HEK293 (cell line): ENCODE measurements around the gene C7orf33.

Source experiments
- CTCF ChIA-PET: fragments of 350-600 bp; formaldehyde crosslinking; extraction: SDS; loops from one replicate; lab custom pipeline; 2021; ENCODE audit warnings: antibody characterized with exemption; lab: Yijun Ruan, JAX
- POLR2A ChIA-PET: fragments of 300-600 bp; formaldehyde crosslinking; extraction: SDS; loops from one replicate; lab custom pipeline; 2020; ENCODE audit warnings: antibody characterized with exemption, inconsistent platforms; lab: Yijun Ruan, JAX
- H3K27ac ChIP-seq: fragments of 200-500 bp; sonication (Bioruptor generic); 2 replicates; pipeline ENCODE4 v1.5.1; 2014; ENCODE audit warnings: low read depth, low read length, control low read depth, inconsistent platforms; ENCODE audit errors: extremely low read depth
- H3K36me3 ChIP-seq, 2 experiments: fragments of 200-500 bp in 1 of 2; sonication (Bioruptor generic) in 1 of 2; 1 replicate in 1 of 2; 2 replicates in 1 of 2; pipeline ENCODE4 v1.5.1; 2014 to 2017; ENCODE audit warnings: inconsistent platforms in 2 of 2, low read length in 2 of 2; ENCODE audit not compliant: control insufficient read depth in 2 of 2, insufficient read depth in 1 of 2
- H3K4me1 ChIP-seq: fragments of 200-500 bp; sonication (Bioruptor generic); 2 replicates; pipeline ENCODE4 v1.5.1; 2014; ENCODE audit warnings: mild to moderate bottlenecking, low read length, inconsistent platforms; ENCODE audit not compliant: control insufficient read depth, insufficient read depth
- H3K4me3 ChIP-seq: 2 replicates; pipeline ENCODE4 v1.5.1; 2011; ENCODE audit warnings: low read depth, mild to moderate bottlenecking, control low read depth, low read length, moderate library complexity
- H3K9me3 ChIP-seq: fragments of 200-500 bp; sonication (Bioruptor generic); 2 replicates; pipeline ENCODE4 v1.5.1; 2014; ENCODE audit warnings: low read depth, low read length, inconsistent platforms; ENCODE audit not compliant: control insufficient read depth, insufficient read depth
- MZF1 ChIP-seq: fragments of 450-650 bp; formaldehyde crosslinking; IDR thresholded peaks from 2 replicates; pipeline ENCODE4 v1.5.1; 2017; ENCODE audit warnings: missing biosample characterization, missing genetic modification characterization, borderline replicate concordance
- PRDM1 ChIP-seq: fragments of 450-650 bp; formaldehyde crosslinking; IDR thresholded peaks from 2 replicates; pipeline ENCODE4; 2016; ENCODE audit warnings: missing biosample characterization, missing genetic modification characterization
- PRDM4 ChIP-seq: fragments of 450-650 bp; formaldehyde crosslinking; IDR thresholded peaks from 2 replicates; pipeline ENCODE4 v1.5.1; 2017; ENCODE audit warnings: missing biosample characterization, missing genetic modification characterization
- SALL2 ChIP-seq: fragments of 450-650 bp; formaldehyde crosslinking; IDR thresholded peaks from 2 replicates; pipeline ENCODE4 v1.5.0; 2017; ENCODE audit warnings: missing biosample characterization, mild to moderate bottlenecking, missing genetic modification characterization, borderline replicate concordance
- ZBTB44 ChIP-seq: fragments of 450-650 bp; IDR thresholded peaks from 2 replicates; pipeline ENCODE4 v1.5.1; 2018; ENCODE audit warnings: missing biosample characterization, mild to moderate bottlenecking, missing genetic modification characterization
- ZNF133 ChIP-seq: fragments of 450-650 bp; formaldehyde crosslinking; IDR thresholded peaks from 2 replicates; pipeline ENCODE4 v1.5.1; 2016; ENCODE audit warnings: missing biosample characterization, missing genetic modification characterization
- ZNF404 ChIP-seq: fragments of 450-650 bp; formaldehyde crosslinking; IDR thresholded peaks from 2 replicates; pipeline ENCODE4 v1.5.1; 2017; ENCODE audit warnings: missing biosample characterization, missing genetic modification characterization
- ZNF426 ChIP-seq: fragments of 450-650 bp; formaldehyde crosslinking; IDR thresholded peaks from 2 replicates; pipeline ENCODE4 v1.5.1; 2017; ENCODE audit warnings: missing biosample characterization, missing genetic modification characterization, mild to moderate bottlenecking, inconsistent platforms, moderate library complexity
- ZNF473 ChIP-seq: fragments of 450-650 bp; formaldehyde crosslinking; IDR thresholded peaks from 2 replicates; pipeline ENCODE4 v1.5.1; 2017; ENCODE audit warnings: missing biosample characterization, missing genetic modification characterization
- ZNF488 ChIP-seq: fragments of 450-650 bp; formaldehyde crosslinking; IDR thresholded peaks from 2 replicates; pipeline ENCODE4 v1.5.1; 2016; ENCODE audit warnings: missing biosample characterization, missing genetic modification characterization
- ZNF510 ChIP-seq: fragments of 450-650 bp; formaldehyde crosslinking; IDR thresholded peaks from 2 replicates; pipeline ENCODE4 v1.5.1; 2018; ENCODE audit warnings: mild to moderate bottlenecking, missing genetic modification characterization, missing biosample characterization; ENCODE audit not compliant: insufficient replicate concordance
- ZNF513 ChIP-seq: fragments of 450-650 bp; IDR thresholded peaks from 2 replicates; pipeline ENCODE4 v1.5.1; 2018; ENCODE audit warnings: missing biosample characterization, missing genetic modification characterization
- ZNF701 ChIP-seq: fragments of 450-650 bp; formaldehyde crosslinking; IDR thresholded peaks from 2 replicates; pipeline ENCODE4 v1.5.1; 2016; ENCODE audit warnings: missing biosample characterization, missing genetic modification characterization
- ZNF843 ChIP-seq: fragments of 450-650 bp; formaldehyde crosslinking; IDR thresholded peaks from 2 replicates; pipeline ENCODE4 v1.5.1; 2016; ENCODE audit warnings: missing biosample characterization, missing genetic modification characterization
- ZSCAN5A ChIP-seq: fragments of 450-650 bp; formaldehyde crosslinking; IDR thresholded peaks from 2 replicates; pipeline ENCODE4 v1.5.1; 2016; ENCODE audit warnings: missing biosample characterization, missing genetic modification characterization

The C7orf33 gene

GRCh38 chr7:148588168-148588567 lies 2.4 kb upstream of the C7orf33 start:
- Histone ChIP-seq H3K27ac (no peak overlapping the region), H3K4me3 (no peak overlapping the region), H3K36me3 (no peaks in the 10 kb centered on the region), H3K4me1 (no peaks in the 10 kb centered on the region), H3K9me3 (no peaks in the 10 kb centered on the region)
- ChIA-PET POLR2A (no interaction called here), CTCF (no interaction called here)
- TF ChIP-seq ZNF133 (tag by site-specific recombination), result no peak
- no peak for TF ChIP-seq PRDM4 (tag by site-specific recombination)
- no peak for TF ChIP-seq ZNF510 (tag by site-specific recombination)
- TF ChIP-seq PRDM1 (tag by site-specific recombination), result peak; percentile 90

- CTCF ChIA-PET, result interaction anchor here (0.6 kb wide), 1 partner anchor 14 kb away, joined by 3 read pairs; no protein-coding TSS in a partner anchor
- Histone ChIP-seq H3K4me1 (no peaks in the 10 kb centered on the region), H3K36me3 (no peaks in the 10 kb centered on the region), H3K9me3 (no peaks in the 10 kb centered on the region), H3K27ac (no peak overlapping the region), H3K4me3 (no peak overlapping the region)
- POLR2A ChIA-PET, result no interaction called here
- TF ChIP-seq MZF1 (tag by site-specific recombination), result no peak
- TF ChIP-seq ZNF510 (tag by site-specific recombination), result no peak
- TF ChIP-seq ZBTB44 (tag by site-specific recombination), result no peak
- TF ChIP-seq ZNF843 (tag by site-specific recombination), result no peak
- TF ChIP-seq SALL2, result no peak
- no peak for TF ChIP-seq ZNF513 (tag by site-specific recombination)
- no peak for TF ChIP-seq ZNF404
- no peak for TF ChIP-seq ZNF701 (tag by site-specific recombination)
- TF ChIP-seq ZSCAN5A (tag by site-specific recombination), result no peak
- TF ChIP-seq ZNF488, result no peak
- no peak for TF ChIP-seq ZNF426 (tag by site-specific recombination)
- TF ChIP-seq ZNF473 (tag by site-specific recombination), result no peak
Measured at GRCh38 chr7:148588670-148589131, 1.9 kb upstream of the C7orf33 start.
